Renal pelvis (tissue), 4 donors: Measurements from ENCODE around the gene PFKM. TPM values are rescaled to one million over a fixed set of nuclear protein-coding genes. Genes with fewer than 3 reads are reported as not detected.

ENCODE experiments used
- DNase-seq: peaks from one replicate; pipeline ENCODE4 v3.0.0-alpha.2; 2013
- polyA plus RNA-seq, 3 donors: library from polyadenylated mRNA; unstranded; fragments of 120-200 nt; gene quantifications; one replicate each; pipeline ENCODE4 v1.2.1, GENCODE V29; 2013; ENCODE audit not compliant: insufficient read length in 3 of 3

The PFKM gene
- polyA plus RNA-seq, 3 donors: 97.5 to 129 (median 110) TPM

DNA sequence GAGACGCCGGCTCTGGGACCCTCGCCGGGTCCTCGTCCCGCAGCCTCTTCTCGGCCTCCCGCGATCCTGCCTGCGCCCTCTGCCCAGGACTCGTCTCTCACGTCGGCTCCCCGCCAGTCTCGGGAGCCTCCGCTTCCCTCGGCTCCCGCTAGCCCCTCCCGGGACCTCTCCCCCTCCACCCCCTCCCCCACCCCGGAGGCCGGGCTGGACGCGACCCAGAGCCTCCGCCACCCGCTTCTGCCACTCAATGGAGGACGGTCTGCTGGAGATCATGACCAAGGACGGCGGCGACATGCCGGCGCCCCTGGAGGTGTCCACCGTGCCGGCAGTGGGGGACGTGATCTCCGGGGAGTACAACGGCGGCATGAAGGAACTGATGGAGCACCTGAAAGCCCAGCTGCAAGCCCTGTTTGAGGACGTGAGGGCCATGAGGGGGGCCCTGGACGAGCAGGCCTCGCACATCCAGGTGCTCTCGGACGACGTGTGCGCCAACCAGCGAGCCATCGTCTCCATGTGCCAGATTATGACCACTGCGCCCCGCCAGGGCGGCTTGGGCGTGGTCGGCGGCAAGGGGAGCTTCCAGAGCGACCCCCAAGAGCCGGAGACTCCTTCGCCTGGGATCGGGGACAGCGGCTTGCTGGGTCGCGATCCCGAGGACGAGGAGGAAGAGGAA is 64.8 kb downstream of the PFKM start:
- no peak for DNase-seq

DNA sequence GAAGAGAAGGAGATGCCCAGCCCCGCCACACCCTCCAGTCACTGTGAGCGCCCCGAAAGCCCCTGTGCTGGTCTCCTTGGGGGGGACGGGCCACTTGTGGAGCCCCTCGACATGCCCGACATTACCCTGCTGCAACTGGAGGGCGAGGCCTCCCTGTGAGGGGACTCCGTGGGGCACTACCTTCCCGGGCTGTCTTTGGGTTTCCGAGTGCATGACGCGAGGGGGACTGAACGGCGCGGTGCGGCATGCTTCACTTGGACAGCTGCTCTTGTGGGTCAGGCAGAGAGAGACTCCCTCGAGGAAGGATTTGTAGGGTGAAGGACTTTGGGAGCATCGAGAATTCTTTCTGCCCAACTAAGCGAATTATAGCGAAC is 65.4 kb downstream of the PFKM start:
- no peak for DNase-seq

- DNase-seq: no peak
Observed at GRCh38 chr12:48185181-48185919, 66.2 kb downstream of the PFKM start.

- no peak for DNase-seq
Observed at GRCh38 chr12:48187916-48188695, 68.9 kb downstream of the PFKM start.

DNA sequence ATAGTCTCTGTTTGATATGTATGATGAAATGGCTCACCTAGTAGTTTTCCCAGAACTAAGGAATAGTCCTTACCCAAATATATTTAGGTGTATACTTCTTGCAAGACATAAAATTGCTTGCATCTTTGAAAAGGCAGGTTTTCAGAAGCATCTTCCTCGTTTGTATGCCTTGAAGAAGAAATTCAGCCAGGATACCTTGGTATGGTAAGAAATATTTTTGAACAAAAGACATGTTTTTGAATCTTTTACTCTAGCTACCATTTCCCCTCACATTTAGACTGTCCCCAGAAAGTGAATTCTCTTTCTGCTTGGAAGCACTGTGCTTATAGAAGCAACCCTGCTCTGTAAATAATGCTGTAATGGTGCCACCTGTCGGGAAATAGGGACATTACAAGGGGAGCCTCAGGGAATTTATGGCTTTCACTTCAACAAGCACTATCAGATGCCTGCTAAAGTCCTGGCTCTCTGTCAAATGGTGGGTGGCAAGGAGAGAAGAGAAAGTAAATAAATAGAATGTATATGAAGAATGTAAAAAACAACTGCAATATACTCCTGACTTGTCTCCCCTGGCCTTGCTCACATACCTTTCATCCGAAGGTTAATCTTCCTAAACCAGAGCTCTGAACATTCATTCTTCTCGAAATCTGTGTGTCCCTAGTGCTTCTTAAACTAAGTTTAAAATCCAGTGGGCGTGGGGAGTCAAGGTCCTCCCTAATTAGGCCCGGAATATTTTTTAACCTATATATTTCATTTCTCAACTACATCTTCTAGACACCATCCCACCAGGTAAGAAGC is 70.4 kb downstream of the PFKM start:
- peak; percentile 82 for DNase-seq

DNA sequence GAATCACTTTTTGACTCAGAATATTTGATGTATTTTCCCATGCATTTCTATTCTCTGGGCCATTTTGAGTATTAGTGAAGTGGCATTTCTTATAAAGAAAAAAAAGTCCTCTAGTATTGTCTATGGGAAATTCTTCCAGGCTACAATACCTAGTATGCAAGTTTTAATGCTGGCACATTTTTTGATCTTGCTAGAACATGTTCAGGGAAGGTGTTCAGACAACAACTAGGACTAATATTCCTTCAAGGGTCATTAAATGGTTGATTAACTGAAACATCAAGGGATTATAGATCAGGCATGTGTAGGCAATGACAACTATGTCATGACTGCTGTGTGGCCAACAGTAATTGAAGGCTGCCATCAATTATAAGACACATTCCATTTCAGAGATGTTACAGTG is 71.9 kb downstream of the PFKM start:
- DNase-seq: no peak

DNA sequence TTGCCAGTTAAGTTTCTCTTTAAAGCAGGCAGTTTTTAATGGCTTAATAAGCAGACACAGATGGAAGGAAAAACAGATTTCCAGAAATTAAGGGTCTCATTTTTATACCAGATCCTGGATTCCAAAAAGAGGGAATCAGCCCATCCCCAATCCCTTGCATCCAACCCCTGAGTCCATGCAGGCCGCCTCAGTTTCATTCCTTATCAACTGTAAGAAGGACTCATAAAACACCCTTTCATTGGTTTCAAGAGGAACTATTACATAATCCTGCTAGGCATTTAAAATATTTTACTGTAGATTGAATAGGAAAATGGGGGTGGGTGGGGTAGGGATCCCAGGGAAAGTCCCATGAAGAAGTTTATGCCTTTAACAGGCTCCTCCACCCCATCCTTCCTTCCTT is 73.7 kb downstream of the PFKM start:
- no peak for DNase-seq

DNA sequence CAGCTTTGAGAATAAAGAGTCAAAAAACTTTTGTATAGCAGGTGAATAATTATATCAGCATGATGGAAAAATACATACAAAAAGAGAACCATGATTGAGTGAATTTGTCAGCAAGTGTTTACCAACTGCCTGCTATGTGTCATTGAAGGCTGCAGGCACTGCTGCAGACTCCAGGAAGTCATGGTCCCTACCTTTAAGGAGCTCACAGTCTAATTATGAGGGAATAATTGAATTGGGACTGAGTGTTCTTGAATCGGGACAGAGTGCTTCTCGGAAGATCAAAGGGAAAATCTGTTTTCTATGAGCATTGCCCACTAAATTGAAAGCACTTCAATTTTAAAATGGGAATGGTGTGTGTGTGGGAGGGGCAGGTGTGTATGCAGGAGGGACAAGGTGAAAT is 74.5 kb downstream of the PFKM start:
- no peak for DNase-seq

- DNase-seq: no peak
Observed at GRCh38 chr12:48194799-48195201, 75.6 kb downstream of the PFKM start.

Other genes starting within 250 kb of the PFKM start
- gene VDR, start 214.4 kb upstream of the PFKM start, polyA plus RNA-seq: 1 to 10 TPM; 3.0 to 4.1 (median 3.7) TPM
- 100 to 1,000 TPM; 128 to 132 (median 132) TPM for gene TMEM106C, start 155.8 kb upstream of the PFKM start, polyA plus RNA-seq
- 10 to 100 TPM; 33.7 to 60.3 (median 57.9) TPM for gene COL2A1, start 114.9 kb upstream of the PFKM start, polyA plus RNA-seq
- gene SENP1, start 13.3 kb upstream of the PFKM start, polyA plus RNA-seq: 10 to 100 TPM; 22.2 to 25.0 (median 23.1) TPM
- 10 to 100 TPM; 28.6 to 46.4 (median 44.5) TPM for gene ASB8, start 38.2 kb downstream of the PFKM start, polyA plus RNA-seq
- under 1 TPM; 0.29 to 0.78 (median 0.64) TPM for gene CCDC184, start 64.3 kb downstream of the PFKM start, polyA plus RNA-seq
- 1 to 10 TPM in 1 of 3 donors, under 1 TPM in 2; 0.26 to 1.5 (median 0.83) TPM for gene OR10AD1, start 83.9 kb downstream of the PFKM start, polyA plus RNA-seq
- 10 to 100 TPM; 22.5 to 25.1 (median 23.4) TPM for gene ZNF641, start 231.6 kb downstream of the PFKM start, polyA plus RNA-seq